Measurements from ENCODE around the gene TCERG1L.

- TF ChIP-seq POLR2A (IDR thresholded peaks at IDR 0.05) (no peak), CTCF (IDR thresholded peaks at IDR 0.05) (no peak)
Measured at GRCh38 chr10:131076356-131076755, 235.2 kb downstream of the TCERG1L start.

Measured in body of pancreas (tissue), 4 donors.